HG03571 (cell line): ENCODE data around the gene ALK.

ENCODE experiments used
- ATAC-seq: cut with Tn5 transposase; IDR thresholded peaks from one replicate; pipeline ENCODE4 v1.9.1; 2021; ENCODE audit not compliant: unreplicated experiment

Gene ALK

DNA sequence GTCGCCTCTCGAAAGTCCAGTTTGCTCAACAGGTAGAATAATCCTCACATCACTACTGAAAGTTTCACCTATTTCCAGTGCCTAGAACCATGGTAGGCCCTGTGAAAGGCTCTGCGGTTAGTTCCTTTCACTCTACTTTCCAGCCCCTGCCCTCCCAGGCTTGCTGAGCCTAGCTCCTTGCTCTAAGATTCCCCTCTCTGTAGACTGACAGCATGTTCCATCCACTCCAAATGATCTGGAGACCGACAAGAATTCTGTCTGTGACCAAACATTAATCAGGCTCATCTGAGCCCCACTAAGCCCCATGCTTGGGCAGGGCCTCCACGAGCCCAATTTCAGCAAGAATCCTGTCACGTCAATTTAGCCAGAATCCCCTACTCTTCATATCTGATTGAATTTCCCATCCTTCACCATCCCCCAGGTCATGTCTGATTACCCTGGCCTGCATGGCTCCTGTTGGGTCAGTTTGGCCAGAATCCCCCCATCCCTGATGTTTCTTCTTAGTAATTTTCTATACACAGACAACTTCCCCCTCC lies 307.0 kb downstream of the ALK start:
- ATAC-seq, result no peak

DNA sequence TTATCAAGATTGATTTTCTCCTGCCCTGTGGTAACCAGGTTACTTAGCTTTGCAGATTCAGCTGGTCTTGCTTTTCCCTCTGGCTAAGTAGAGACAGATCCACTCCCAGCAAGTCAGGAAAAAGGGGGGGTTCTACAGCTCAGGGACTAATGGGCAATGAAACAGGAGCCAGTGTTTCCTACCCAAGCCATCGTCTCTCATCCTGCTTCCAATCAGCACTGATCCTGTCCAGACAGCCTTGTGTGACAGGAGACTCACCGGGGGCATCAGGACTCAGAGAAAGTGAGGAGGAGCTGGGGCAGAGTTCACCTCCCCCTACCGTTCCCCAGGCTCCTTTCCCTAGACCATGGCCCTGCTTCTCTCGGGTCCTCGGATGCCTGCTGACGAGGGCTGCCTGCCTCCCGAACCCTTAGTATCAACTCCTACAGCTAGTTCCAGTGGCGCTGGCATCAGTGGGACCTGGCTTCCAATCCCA lies 307.6 kb downstream of the ALK start:
- ATAC-seq, result no peak

GRCh38 chr2:29613067-29613466 lies 308.3 kb downstream of the ALK start:
- no peak for ATAC-seq

- ATAC-seq, result no peak
These were observed 308.8 kb downstream of the ALK start for GRCh38 chr2:29612568-29612967.

GRCh38 chr2:29611850-29612249 lies 309.5 kb downstream of the ALK start:
- ATAC-seq, result no peak

DNA sequence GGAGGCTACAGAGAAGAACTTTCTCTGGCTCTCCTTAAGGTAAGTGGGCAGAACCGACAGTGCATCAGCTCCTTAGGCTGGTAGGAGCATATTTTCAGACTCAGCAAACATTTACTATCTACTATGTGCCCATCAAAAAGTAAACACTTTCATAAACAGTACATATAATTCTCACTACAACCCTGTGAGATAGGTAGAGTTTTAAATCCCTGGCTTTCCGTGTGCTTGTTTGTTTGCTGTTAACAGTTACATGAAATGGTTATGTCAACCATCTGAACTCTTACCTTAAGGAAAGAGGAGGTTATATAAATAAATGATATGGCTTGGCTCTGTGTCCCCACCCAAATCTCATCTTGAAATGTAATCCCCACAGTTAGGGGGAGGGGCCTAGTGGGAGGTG lies 310.1 kb downstream of the ALK start:
- no peak for ATAC-seq

GRCh38 chr2:29610569-29610968 lies 310.8 kb downstream of the ALK start:
- no peak for ATAC-seq

- no peak for ATAC-seq
These were observed 314.4 kb downstream of the ALK start for GRCh38 chr2:29607038-29607420.

DNA sequence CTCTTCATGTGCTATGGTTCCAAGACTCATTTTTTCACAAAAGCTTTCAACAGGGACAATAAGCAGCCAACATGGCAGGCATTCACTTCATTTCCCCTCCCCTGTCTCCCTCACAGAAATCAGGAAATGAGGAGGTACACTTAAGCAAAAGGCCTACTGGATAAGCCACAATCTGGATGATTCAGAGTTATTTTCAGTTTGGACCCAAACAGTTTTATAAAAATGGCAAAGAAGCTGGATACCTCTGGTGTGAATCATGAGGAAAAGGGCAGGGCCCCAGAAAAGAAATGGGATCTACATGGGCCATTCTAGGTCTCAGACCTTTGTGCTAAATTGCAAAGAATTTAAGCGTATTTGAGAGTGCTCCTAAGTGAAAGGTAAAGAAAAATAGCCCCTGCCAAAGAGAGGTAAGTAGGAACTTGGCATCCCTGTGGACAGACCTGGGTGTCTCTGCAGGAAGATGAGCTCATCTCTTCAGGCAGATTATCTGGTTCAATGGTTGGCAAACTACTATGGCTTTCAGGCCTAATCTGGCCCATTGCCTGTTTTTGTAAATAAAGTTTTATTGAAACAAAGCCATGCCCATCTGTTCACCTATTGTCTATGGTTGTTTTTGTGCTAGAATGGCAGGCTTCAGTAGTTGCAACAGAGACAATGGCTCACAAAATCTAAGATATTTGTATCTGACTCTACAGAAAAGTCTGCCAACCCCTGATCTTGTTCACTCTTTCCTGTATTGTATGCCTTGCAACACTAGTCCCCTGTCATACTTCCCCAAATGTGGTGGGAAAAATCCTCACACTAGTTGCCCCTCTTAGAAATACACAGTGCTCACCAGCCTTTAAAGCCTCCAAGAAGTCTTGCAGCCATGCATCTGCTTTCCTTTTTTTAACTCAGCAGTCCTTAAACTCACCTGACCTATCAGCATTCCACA lies 315.0 kb downstream of the ALK start:
- no peak for ATAC-seq

DNA sequence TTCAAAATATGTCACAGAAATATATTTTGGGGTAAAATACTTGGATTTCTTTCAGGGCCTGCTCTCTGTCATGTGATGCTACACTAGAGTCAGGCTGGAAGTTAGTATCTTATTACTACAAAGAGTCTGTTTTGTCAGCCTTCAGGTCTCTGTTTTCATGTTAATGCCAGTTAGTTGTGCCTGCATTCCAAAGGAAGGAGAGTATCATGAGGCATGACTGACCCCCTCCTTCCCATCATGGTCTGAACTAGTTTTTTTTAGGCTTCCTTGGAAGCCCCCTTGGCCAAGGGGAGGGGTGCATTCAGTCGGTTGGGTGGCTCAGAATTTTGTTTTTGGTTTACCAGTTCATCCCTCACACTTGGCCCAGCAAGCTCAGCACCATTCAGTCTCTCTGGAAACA lies 318.0 kb downstream of the ALK start:
- ATAC-seq, result no peak

GRCh38 chr2:29601872-29602271 lies 319.5 kb downstream of the ALK start:
- no peak for ATAC-seq

DNA sequence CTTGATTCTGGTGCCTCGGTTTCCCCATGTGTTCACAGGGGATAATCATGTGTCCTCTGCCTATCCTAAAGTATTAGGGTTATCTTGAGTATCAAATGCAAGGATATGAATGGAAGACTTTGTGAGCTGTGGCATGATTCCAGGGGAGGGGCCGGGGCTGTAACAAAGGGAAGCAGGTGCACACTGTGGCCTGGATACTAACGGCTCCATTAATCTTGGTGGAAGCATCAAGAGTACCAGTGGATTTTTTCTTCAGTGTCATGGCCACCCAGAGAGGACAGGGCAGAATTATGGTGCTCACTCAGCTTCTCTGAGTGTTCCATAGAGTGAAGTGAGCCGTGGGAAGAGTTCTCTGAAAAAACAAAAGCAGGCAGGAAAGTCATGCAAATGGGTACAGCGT lies 320.1 kb downstream of the ALK start:
- no peak for ATAC-seq

DNA sequence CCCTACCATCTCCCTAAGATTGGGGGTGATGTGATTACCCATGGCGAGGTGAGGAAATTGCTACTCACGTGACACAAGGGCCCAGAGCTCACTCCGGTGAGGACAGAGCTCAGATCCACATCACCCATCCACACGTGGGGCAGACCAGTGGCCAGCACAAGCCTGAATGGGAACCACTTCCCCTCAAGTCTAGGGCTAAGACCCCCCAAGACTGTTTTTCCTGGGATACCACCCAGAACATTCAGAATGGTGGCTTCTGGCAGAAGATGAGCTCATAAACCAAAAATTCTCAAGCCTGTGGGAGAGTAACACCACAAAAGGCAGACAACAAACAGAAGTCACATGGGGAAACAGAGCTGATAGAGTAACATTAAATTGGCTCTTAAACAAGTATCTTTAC lies 321.4 kb downstream of the ALK start:
- ATAC-seq, result no peak

DNA sequence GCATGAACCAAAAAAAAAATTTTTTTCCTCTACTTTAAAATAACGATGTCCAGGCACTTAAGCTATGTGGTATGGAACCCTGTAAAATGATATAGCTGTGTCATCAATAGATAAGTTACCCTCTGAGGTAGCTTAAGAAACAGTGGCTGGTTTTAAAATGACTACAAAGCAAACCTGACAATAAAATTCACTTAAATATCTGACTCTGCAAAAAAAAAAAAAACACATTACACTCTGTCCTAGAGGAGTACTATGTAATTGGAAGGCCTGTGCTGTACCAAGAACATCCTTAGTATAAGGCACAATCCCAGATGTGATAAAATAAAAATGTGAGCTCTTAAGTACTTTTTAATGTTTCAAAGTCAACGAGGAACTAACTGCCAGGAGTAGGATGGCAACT lies 322.4 kb downstream of the ALK start:
- ATAC-seq, result no peak

DNA sequence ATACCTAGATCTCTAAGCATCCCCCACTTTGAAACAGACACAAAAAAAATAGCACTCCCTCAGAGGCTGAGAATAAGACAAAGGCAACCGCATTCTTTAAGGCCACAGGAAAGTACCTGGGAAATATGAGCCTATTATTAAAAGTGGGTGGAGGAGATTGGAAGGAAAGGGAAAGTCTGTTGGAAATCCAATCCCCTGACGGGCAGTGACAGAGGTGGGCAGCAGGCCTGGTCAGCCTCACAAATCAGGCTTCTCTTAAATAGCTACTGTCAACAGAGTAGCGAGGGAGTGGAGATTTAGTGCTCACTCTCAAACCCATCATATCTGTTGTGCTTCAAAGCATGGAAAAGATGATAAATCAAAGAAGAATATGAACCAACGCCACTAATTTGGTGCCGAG lies 324.4 kb downstream of the ALK start:
- ATAC-seq, result no peak

- no peak for ATAC-seq
These were observed 324.8 kb downstream of the ALK start for GRCh38 chr2:29596584-29596983.

- no peak for ATAC-seq
These were observed 329.8 kb downstream of the ALK start for GRCh38 chr2:29591600-29591999.

DNA sequence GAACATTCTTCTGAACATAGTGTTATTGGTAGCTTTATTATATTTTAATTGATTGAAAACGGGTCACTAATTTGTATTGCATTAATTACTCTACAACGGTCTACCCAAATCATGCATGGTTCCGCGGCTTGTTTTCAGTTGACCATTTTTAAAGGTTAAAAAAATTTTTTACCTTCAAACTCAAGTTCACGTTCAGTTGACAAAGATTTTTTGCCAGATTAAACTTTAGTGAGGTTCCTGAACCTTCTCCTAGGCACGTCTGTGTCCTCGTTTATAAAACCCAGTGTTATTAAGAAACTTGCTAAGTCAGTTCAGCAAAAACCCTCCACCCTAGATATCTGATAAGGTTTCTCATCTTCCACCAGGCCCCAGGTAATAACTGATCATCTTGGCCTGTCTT lies 331.2 kb downstream of the ALK start:
- ATAC-seq, result no peak

DNA sequence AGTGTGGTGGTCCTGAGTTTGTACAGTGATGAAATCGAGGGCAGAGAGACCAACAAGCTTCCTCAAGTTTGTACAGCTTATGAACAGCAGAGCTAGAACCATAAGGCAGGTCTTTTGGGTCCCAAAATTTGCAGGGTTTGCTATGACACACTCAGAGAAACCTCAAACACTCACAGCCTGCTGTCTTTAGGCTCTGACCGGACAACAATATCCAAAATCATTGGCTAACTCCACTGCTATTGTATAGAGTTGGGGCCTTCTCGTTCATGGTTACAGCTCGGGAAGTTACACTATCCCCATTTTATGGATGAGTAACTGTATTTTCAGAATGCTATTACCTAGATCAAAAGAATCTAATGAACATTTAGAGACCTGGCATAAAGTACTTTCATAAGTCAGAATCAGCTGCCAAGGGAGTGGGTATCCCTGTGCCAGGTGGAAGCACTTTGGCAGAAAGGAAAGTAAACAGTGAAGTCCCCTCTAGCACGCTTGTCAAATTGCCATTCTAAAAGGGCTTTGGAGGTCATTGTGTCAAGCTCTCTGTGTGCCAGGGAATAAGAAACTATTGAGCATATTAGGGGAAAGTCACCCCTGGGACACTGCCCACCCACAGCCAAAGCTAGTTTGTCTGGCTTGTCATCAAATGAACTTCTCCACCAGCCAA lies 331.8 kb downstream of the ALK start:
- ATAC-seq, result no peak

GRCh38 chr2:29587402-29588190 lies 333.8 kb downstream of the ALK start:
- no peak for ATAC-seq

- no peak for ATAC-seq
These were observed 334.5 kb downstream of the ALK start for GRCh38 chr2:29586919-29587318.
